GM12875 (cell line): ENCODE measurements around the gene TMEM179.

Source experiments
- H3K4me3 ChIP-seq: one replicate; pipeline ENCODE4 v1.5.1; 2011; ENCODE audit warnings: low read depth, low read length, control low read depth
- TF ChIP-seq, protein P1 (sequence below): IDR thresholded peaks from 2 replicates; pipeline ENCODE4 v1.5.1; 2011; ENCODE audit warnings: low read depth, mild to moderate bottlenecking, control low read depth, inconsistent platforms, low read length, moderate library complexity, borderline replicate concordance; ENCODE audit not compliant: insufficient read depth

TMEM179 gene

DNA sequence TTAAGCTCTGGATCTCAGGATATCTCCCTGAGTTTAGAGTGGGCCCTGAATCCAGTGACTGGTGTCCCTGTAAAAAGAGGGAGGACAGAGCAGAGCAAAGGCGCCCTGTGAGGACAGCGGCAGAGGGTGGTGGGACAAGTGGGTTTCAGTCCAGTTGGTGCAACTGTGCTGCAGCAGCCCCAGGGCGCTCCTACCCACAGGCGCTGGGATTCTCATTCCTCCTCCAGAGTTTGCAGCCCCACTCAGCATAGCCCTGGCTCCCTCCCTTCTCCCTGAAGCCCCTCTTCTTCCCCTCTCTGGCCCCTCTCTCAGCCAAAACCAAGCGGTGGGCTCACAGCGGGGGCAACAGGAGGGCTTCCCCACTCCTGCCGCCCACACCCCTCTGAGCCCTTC, 1.6 kb downstream of the TMEM179 start:
- TF ChIP-seq, protein P1, sequence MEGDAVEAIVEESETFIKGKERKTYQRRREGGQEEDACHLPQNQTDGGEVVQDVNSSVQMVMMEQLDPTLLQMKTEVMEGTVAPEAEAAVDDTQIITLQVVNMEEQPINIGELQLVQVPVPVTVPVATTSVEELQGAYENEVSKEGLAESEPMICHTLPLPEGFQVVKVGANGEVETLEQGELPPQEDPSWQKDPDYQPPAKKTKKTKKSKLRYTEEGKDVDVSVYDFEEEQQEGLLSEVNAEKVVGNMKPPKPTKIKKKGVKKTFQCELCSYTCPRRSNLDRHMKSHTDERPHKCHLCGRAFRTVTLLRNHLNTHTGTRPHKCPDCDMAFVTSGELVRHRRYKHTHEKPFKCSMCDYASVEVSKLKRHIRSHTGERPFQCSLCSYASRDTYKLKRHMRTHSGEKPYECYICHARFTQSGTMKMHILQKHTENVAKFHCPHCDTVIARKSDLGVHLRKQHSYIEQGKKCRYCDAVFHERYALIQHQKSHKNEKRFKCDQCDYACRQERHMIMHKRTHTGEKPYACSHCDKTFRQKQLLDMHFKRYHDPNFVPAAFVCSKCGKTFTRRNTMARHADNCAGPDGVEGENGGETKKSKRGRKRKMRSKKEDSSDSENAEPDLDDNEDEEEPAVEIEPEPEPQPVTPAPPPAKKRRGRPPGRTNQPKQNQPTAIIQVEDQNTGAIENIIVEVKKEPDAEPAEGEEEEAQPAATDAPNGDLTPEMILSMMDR = no peak
- H3K4me3 ChIP-seq = no peak overlapping the region

DNA sequence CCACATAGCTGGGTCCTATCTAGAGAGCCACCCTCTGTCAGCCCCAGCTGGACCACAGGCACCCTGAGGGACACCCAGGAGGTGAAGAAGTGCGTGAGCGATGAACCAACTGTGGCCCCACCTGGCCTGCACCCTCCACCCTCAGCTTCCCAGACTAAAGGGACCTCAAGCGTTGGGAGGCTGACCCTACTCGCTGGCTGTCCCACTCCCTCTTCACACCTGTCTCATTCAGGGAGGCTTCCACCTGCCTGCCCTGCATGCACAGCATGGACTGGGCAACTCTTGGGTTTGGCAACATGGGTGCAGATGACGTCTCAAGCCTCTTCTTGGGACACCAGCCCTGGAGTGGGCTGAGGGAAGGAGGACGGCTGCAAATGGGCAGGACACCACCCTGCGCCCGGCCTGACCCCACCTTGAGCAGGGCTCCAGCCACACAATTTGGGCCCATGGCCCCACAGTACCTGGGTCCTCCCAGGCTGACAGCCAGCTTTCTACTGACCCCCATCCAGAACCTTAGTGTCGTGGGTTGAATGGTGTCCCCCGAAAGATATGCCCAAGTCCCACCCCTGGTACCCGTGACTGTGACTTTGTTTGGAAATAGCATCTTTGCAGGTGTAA, 2.1 kb downstream of the TMEM179 start:
- H3K4me3 ChIP-seq = no peak overlapping the region
- TF ChIP-seq, protein P1 = no peak

DNA sequence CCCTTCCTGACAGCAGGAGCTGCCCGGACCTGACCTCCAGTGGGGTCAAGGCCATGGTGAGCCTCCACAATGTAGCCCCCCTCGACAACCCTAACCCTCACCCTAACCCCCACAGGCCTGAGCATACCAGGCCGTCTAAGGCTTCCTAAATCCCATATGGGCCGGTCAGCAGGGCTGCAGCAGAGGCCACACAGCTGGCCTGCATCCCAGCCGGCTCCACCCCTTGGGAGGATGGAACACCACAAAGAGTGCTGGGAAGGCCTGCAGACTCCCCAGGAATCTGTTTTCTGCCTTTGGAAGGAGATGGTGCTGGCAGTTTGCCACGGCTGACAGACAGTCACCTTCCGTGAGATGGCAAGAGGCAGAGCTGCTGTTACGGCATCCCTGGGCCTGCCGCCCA, 2.8 kb downstream of the TMEM179 start:
- TF ChIP-seq, protein P1 = no peak
- H3K4me3 ChIP-seq = no peak overlapping the region

DNA sequence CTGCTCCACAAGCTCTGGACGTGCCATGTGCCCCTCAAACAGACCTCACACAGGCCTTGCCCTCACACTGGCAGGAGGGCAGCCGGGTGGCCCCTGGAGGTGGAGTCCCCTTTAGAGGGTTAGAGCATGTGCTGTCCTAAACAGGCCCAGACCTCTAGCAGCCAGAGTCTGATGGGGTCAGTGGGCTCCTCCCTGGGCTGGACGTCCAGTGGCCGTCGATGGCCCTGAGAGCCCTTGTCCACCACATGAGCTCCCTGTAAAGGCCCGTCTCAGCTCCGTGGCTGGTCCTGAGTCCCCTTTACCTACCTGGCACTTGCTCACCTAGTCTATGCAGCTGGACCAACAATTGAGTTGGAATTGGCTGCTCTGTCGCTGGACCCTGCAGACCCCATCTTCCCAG, 3.8 kb downstream of the TMEM179 start:
- TF ChIP-seq, protein P1 = no peak
- no peak overlapping the region for H3K4me3 ChIP-seq

DNA sequence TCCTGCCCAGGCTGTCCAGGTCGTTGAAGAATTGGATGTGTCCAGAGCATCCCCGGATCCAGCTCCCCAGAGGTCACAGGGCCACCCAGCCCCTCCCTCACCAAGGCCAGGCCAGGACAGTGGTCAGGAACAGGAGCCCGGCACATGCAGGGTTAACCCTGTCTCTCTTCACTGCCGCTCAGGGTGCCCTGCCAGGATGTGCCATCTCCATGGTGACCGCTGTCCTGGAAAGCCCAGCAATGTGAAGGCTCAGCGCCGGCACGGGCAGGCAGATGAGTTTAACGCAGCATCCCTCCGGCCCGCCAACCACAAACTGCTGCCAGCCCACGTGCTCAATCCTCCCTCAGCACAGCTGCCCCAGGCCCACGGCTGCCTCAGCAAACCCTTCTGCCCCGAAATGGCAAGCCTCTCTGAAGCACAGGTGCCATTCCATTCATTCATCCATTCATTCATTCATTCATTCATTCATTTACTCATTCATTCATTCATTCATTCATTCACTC, 4.4 kb downstream of the TMEM179 start:
- TF ChIP-seq, protein P1 = no peak
- H3K4me3 ChIP-seq = no peak overlapping the region

DNA sequence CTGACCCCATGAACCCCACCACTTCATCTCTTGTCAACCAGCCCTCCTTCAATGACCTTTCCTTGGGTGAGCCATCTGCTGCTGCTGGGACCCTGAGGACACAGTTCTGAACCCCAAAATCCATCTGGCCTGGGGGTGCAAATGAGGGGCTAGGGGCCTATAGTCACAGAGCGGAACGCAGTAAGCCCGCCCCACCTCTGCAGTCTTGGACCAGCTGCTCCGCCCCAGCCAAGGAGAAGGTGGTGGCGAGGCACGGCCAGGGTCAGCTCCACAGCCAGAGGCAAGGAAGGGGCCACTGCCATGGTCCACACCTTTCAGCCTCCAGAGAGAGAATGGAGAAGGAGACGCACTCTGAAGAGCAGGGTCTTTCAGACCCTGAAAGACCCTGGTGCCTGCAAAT, 5.1 kb downstream of the TMEM179 start:
- no peak overlapping the region for H3K4me3 ChIP-seq
- TF ChIP-seq, protein P1 = no peak

DNA sequence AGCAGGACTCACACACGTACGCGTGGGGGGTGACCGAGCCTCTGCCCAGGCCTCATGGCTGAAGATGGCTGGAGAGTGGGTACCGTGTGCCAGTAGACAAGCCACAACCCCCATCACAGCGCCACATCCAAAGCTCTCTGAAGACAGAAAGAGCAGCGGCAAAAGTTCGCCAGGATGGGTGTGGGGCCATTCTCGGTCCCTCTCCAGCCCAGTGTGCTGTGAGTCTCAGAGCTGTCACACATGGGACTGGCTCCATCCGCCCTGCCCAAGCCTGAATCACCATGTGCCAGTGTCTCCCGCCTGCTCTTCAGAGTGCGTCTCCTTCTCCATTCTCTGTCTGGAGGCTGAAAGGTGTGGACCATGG, 5.7 kb downstream of the TMEM179 start:
- TF ChIP-seq, protein P1 = no peak
- H3K4me3 ChIP-seq = no peak overlapping the region
